ENCODE measurements around the gene PROM1. TPM values are rescaled to one million over a fixed set of nuclear protein-coding genes. Genes with fewer than 3 reads are reported as not detected.

The PROM1 gene
- total and polyA plus RNA-seq, 2 of the 4 experiments (the other 2 are of a cell fraction) = not detected

DNA sequence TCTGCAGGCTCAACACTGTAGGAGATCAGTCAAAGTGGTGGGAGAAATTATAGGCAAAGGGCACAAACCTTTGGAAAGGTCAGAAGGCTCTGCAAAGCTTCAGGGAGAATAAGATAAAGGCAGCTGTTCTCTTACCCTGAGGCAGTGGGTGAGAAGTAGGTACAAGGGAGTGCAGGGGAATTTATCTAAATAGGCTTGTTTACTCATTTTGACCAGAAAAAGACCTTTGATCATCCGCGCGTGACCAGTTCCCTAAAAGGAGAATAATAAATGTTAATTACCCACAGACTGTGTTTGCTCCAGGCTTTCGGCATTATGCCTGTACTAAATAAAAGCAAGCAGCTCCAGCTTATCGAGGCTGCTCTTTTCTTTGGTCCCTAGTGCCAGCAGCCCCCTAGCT lies 130.2 kb downstream of the PROM1 start:
- no CpG with 5 or more reads among the region's 5 CpGs for WGBS, 2 experiments (ENCODE audit: extremely low coverage in 2 of 2, insufficient read length in 1 of 2)

More for the DNA sequence above, 130.2 kb downstream of the PROM1 start:
- in situ Hi-C loops (cut with MboI; ENCODE audit: low sequenced_read_pairs) = no loop called here
- Histone ChIP-seq H4K91ac (ENCODE audit: insufficient read depth, low read depth, low read length) (no peak overlapping the region), H3K23ac (ENCODE audit: low read depth, low read length) (no peak overlapping the region), H3K18ac (ENCODE audit: low read depth, low read length) (no peak overlapping the region), H3K4me3 (ENCODE audit: insufficient read depth, low read depth, low read length) (no peak overlapping the region), H4K5ac (ENCODE audit: low read depth, low read length) (no peak overlapping the region), H2AK5ac (ENCODE audit: low read depth, low read length) (no peak overlapping the region), H2AK9ac (replicated peaks; ENCODE audit: low read depth, low read length, poor library complexity) (no peak overlapping the region), H3K36me3 (ENCODE audit: control insufficient read depth, insufficient read depth, low read length) (no peaks in the 10 kb centered on the region), H3K9me3 (ENCODE audit: control insufficient read depth, insufficient read depth, low read length) (no peaks in the 10 kb centered on the region), H2BK20ac (ENCODE audit: low read depth, low read length) (no peak overlapping the region), H3K27me3 (ENCODE audit: control insufficient read depth, insufficient read depth, low read length) (peaks cover 3% of the 10 kb centered on the region; the same call in 1 of the 2 replicates), H3K9ac (ENCODE audit: low read depth, low read length) (no peak overlapping the region), H3K56ac (ENCODE audit: extremely low read depth, insufficient read depth, low read length) (no peak overlapping the region), H3K9me1 (ENCODE audit: insufficient read depth, low read length) (no peaks in the 10 kb centered on the region), H3K27ac (ENCODE audit: insufficient read depth, low read length) (no peak overlapping the region), H3K4ac (ENCODE audit: low read depth, low read length) (no peak overlapping the region), H2BK15ac (ENCODE audit: low read depth, low read length) (no peak overlapping the region), H4K20me1 (ENCODE audit: insufficient read depth, low read length) (no peaks in the 10 kb centered on the region), H2BK120ac (ENCODE audit: low read depth, low read length) (no peak overlapping the region), H3K4me1 (ENCODE audit: control insufficient read depth, insufficient read depth, low read length) (no peaks in the 10 kb centered on the region), H3K14ac (replicated peaks; ENCODE audit: low read depth, low read length) (no peak overlapping the region), H2AFZ (replicated peaks; ENCODE audit: low read length, poor library complexity) (no peak overlapping the region), H3K4me2 (ENCODE audit: low read depth, low read length) (no peak overlapping the region), H2BK5ac (ENCODE audit: low read depth, low read length, poor library complexity, severe bottlenecking) (no peak overlapping the region), H4K8ac (ENCODE audit: low read depth in 2 of 2, low read length in 2 of 2) (no peak overlapping the region), H3K79me1 (ENCODE audit: low read depth in 1 of 2, low read length in 2 of 2) (no peaks in the 10 kb centered on the region)
- TF ChIP-seq MAZ (IDR thresholded peaks at IDR 0.05; ENCODE audit: borderline replicate concordance, low read depth, low read length) = no peak
- TF ChIP-seq CEBPB (IDR thresholded peaks at IDR 0.05; ENCODE audit: low read depth, low read length) = no peak
- DNase-seq = no peak
- ChIA-PET CTCF (interaction anchor here (1.1 to 2.1 kb wide), 3 partner anchors 71 to 148 kb away, joined by 5 to 7 read pairs (median 7); no protein-coding TSS in a partner anchor), POLR2A (ENCODE audit: unreplicated experiment) (no interaction called here)
- no TSS peak for BruUV-seq (replicated peaks)
- intact Hi-C loops (cut with micrococcal nuclease) = no loop called here
- dilution Hi-C loops (cut with HindIII; ENCODE audit: low sequenced_read_pairs, unreplicated experiment) = no loop called here
- ATAC-seq (ENCODE audit: low read depth) = no peak
